Measurements from ENCODE around the gene DENND4C.

Gene DENND4C

DNA sequence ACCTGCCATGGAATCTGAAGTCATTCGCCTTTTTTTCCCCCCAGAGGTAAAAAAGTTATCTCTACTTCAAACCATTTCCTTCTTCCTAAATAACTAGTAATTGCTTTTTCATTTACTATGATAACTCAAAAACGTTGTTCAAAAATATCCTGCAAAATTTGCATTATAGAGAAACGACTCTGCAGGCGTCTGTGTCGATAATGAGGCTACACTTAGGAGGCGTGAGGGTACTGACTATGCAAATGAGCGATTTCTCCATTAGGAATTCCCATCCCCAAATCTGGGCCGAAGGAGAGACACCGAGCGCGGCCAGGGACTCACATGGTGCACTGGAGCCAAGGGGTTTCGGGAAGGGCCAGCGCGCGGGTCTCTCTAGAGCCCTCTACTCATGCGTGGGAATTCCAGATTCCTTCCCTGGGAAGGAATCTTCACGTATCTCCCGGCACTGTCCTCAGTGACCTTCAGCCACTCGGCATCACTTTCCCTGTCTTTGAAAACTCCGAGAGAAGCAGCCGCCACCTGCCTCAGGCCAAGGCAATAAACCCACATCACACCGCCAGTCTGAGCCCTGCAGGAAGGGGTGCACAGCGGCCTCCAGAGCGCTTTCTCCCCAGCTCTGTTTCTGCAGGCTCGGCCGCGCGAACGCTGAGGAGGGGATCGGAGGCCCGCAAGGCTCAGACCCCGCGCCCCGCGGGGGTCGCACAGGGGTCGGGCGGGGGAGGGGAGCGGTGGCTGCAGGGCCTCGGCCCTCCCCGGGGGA, 718 bp upstream of the DENND4C start:
- Histone ChIP-seq H3K27ac (ENCODE audit: extremely low read depth, low read depth, low read length) (peak overlapping the region; percentile 96), H3K4me3 (ENCODE audit: low read depth, low read length) (peak overlapping the region; percentile 92), H3K4me1 (ENCODE audit: control insufficient read depth, insufficient read depth, low read length) (peaks cover 9% of the 10 kb centered on the region; the same call in 1 of the 2 replicates), H3K9me3 (ENCODE audit: control insufficient read depth, insufficient read depth, low read depth, low read length) (no peaks in the 10 kb centered on the region), H3K36me3 (ENCODE audit: control insufficient read depth in 2 of 2, insufficient read depth in 1 of 2, low read length in 2 of 2) (no peaks in the 10 kb centered on the region; a peak in 1 of 3 replicates)
- ChIA-PET CTCF (interaction anchor here (1.0 to 1.2 kb wide), 2 partner anchors 9 to 38 kb away, joined by 3 to 4 read pairs; no protein-coding TSS in a partner anchor), POLR2A (interaction anchor here (0.5 to 2.0 kb wide), 16 partner anchors 9 to 1625 kb away, joined by 3 to 14 read pairs (median 4); partner anchors contain the start of genes RPS6 and RRAGA)
- TF ChIP-seq ZNF23 (tag by site-specific recombination; IDR thresholded peaks at IDR 0.05; ENCODE audit: borderline replicate concordance), result no peak
- TF ChIP-seq SP3 (tag by site-specific recombination; IDR thresholded peaks at IDR 0.05), result peak; percentile 70
- peak; percentile 91 for TF ChIP-seq ZBTB17 (tag by site-specific recombination; IDR thresholded peaks at IDR 0.05)
- peak; percentile 54; the same call in 1 of the 2 replicates for TF ChIP-seq ZNF610 (tag by site-specific recombination; IDR thresholded peaks at IDR 0.05; ENCODE audit: borderline replicate concordance)
- no peak for TF ChIP-seq GFI1B (tag by site-specific recombination; IDR thresholded peaks at IDR 0.05)
- no peak for TF ChIP-seq ZNF416 (tag by site-specific recombination; IDR thresholded peaks at IDR 0.05)
- no peak for TF ChIP-seq ZFP69B (tag by site-specific recombination; IDR thresholded peaks at IDR 0.05)
- TF ChIP-seq, protein P1, sequence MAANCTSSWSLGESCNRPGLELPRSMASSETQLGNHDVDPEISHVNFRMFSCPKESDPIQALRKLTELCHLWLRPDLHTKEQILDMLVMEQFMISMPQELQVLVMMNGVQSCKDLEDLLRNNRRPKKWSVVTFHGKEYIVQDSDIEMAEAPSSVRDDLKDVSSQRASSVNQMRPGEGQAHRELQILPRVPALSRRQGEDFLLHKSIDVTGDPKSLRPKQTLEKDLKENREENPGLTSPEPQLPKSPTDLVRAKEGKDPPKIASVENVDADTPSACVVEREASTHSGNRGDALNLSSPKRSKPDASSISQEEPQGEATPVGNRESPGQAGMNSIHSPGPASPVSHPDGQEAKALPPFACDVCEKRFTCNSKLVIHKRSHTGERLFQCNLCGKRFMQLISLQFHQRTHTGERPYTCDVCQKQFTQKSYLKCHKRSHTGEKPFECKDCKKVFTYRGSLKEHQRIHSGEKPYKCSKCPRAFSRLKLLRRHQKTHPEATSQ (tag by site-specific recombination; IDR thresholded peaks at IDR 0.05), result peak; percentile 81
- no peak for TF ChIP-seq ZNF677 (tag by site-specific recombination; IDR thresholded peaks at IDR 0.05)
- no peak for TF ChIP-seq SCRT2 (tag by site-specific recombination; IDR thresholded peaks at IDR 0.05)
- TF ChIP-seq ZFHX2 (tag by site-specific recombination; conservative IDR thresholded peaks at IDR 0.05), result no peak
- 0 out of 2 replicates have a peak, but pooled peaks have one; percentile 26 for TF ChIP-seq ZNF629 (tag by site-specific recombination; IDR thresholded peaks at IDR 0.05)
- 0 out of 2 replicates have a peak, but pooled peaks have one; percentile 50 for TF ChIP-seq ZBTB7A (tag by site-specific recombination; IDR thresholded peaks at IDR 0.05; ENCODE audit: low read depth)
- peak; percentile 44; the same call in 1 of the 2 replicates for TF ChIP-seq BCL11B (tag by site-specific recombination; IDR thresholded peaks at IDR 0.05; ENCODE audit: low read depth)
- no peak for TF ChIP-seq ZNF585B (tag by site-specific recombination; IDR thresholded peaks at IDR 0.05)
- TF ChIP-seq, protein P2, sequence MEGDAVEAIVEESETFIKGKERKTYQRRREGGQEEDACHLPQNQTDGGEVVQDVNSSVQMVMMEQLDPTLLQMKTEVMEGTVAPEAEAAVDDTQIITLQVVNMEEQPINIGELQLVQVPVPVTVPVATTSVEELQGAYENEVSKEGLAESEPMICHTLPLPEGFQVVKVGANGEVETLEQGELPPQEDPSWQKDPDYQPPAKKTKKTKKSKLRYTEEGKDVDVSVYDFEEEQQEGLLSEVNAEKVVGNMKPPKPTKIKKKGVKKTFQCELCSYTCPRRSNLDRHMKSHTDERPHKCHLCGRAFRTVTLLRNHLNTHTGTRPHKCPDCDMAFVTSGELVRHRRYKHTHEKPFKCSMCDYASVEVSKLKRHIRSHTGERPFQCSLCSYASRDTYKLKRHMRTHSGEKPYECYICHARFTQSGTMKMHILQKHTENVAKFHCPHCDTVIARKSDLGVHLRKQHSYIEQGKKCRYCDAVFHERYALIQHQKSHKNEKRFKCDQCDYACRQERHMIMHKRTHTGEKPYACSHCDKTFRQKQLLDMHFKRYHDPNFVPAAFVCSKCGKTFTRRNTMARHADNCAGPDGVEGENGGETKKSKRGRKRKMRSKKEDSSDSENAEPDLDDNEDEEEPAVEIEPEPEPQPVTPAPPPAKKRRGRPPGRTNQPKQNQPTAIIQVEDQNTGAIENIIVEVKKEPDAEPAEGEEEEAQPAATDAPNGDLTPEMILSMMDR (tag by site-specific recombination; IDR thresholded peaks at IDR 0.05), result no peak
- TF ChIP-seq ZNF561 (tag by site-specific recombination; IDR thresholded peaks at IDR 0.05; ENCODE audit: borderline replicate concordance), result 0 out of 2 replicates have a peak, but pooled peaks have one; percentile 15
- no peak for TF ChIP-seq ZNF776 (tag by site-specific recombination; IDR thresholded peaks at IDR 0.05; ENCODE audit: borderline replicate concordance)
- TF ChIP-seq ZXDB (tag by site-specific recombination; IDR thresholded peaks at IDR 0.05), result peak; percentile 78
- peak; percentile 52; the same call in 1 of the 2 replicates for TF ChIP-seq ZNF24 (tag by site-specific recombination; IDR thresholded peaks at IDR 0.05)
- peak; percentile 60; the same call in 1 of the 2 replicates for TF ChIP-seq KLF9 (tag by site-specific recombination; IDR thresholded peaks at IDR 0.05; ENCODE audit: low read depth)
- peak; percentile 44; the same call in 1 of the 2 replicates for TF ChIP-seq MZF1 (tag by site-specific recombination; IDR thresholded peaks at IDR 0.05; ENCODE audit: borderline replicate concordance)
- TF ChIP-seq ZBTB48 (tag by site-specific recombination; IDR thresholded peaks at IDR 0.05), result peak; percentile 80
- no peak for TF ChIP-seq RBAK (tag by site-specific recombination; IDR thresholded peaks at IDR 0.05)
- peak; percentile 53 for TF ChIP-seq ZIC2 (tag by site-specific recombination; IDR thresholded peaks at IDR 0.05)
- TF ChIP-seq ZNF341 (tag by site-specific recombination; IDR thresholded peaks at IDR 0.05; ENCODE audit: low read depth), result peak; percentile 28; the same call in 1 of the 2 replicates
- TF ChIP-seq ZNF626 (tag by site-specific recombination; IDR thresholded peaks at IDR 0.05), result no peak
- no peak for TF ChIP-seq HOXD13 (CRISPR knock-in tag; IDR thresholded peaks at IDR 0.05; ENCODE audit: borderline replicate concordance)
- TF ChIP-seq ZNF366 (tag by site-specific recombination; conservative IDR thresholded peaks at IDR 0.05), result peak; percentile 64; the same call in 1 of the 2 replicates
- TF ChIP-seq ZNF560 (tag by site-specific recombination; IDR thresholded peaks at IDR 0.05; ENCODE audit: borderline replicate concordance), result no peak
- TF ChIP-seq SP7 (tag by site-specific recombination; IDR thresholded peaks at IDR 0.05), result peak; percentile 61
- peak; percentile 54; the same call in 1 of the 2 replicates for TF ChIP-seq ZEB2 (tag by site-specific recombination; IDR thresholded peaks at IDR 0.05)
- TF ChIP-seq, protein P3, sequence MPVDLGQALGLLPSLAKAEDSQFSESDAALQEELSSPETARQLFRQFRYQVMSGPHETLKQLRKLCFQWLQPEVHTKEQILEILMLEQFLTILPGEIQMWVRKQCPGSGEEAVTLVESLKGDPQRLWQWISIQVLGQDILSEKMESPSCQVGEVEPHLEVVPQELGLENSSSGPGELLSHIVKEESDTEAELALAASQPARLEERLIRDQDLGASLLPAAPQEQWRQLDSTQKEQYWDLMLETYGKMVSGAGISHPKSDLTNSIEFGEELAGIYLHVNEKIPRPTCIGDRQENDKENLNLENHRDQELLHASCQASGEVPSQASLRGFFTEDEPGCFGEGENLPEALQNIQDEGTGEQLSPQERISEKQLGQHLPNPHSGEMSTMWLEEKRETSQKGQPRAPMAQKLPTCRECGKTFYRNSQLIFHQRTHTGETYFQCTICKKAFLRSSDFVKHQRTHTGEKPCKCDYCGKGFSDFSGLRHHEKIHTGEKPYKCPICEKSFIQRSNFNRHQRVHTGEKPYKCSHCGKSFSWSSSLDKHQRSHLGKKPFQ (tag by site-specific recombination; IDR thresholded peaks at IDR 0.05), result peak; percentile 38; the same call in 1 of the 2 replicates
